Activated CD8-positive, alpha-beta memory T cell treated with anti-CD3 and anti-CD28 coated beads for 24 hours (primary cell): ENCODE results near the gene FAM118A.
A peak's percentile ranks its signal among the peaks of the same experiment; 100 is the strongest.
"Not testable (repeated sequence)": the region's sequence is repeated elsewhere in the genome, so short reads cannot be mapped to it uniquely, and the experiment has no call there.

Experiments used
- DNase-seq: peaks from one replicate; pipeline ENCODE4 v3.0.0-alpha.2; 2020

FAM118A gene

GRCh38 chr22:45309422-45310227 lies at the start of gene FAM118A:
Gene FAM118A, plus strand, starts transcription at chr22:45309934. Its CDS starts 12,446 bp downstream, at chr22:45322380.
- peak; percentile 100 for DNase-seq

DNA sequence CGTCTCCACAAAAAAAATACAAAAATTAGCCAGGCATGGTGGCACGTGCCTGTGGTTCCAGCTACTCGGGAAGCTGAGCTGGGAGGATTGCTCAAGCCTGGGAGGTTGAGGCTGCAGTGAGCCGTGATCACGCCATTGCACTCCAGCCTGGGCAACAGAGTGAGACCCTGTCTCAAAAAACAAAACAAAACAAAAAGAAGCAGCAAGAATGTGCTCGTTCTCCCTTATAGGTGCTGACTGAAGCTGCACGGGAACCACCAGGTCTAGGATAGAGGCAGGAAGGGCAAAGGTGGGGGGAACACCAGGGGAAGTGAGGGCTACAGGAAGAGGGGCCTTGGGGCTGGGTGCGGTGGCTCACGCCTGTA lies 49.4 kb upstream of the FAM118A start:
- DNase-seq: not testable (repeated sequence)

- DNase-seq: no peak
Measured at GRCh38 chr22:45261407-45262088, 48.2 kb upstream of the FAM118A start.

GRCh38 chr22:45262195-45262930 lies 47.4 kb upstream of the FAM118A start:
- no peak for DNase-seq

GRCh38 chr22:45262931-45263462 lies 46.7 kb upstream of the FAM118A start:
- DNase-seq: no peak

DNA sequence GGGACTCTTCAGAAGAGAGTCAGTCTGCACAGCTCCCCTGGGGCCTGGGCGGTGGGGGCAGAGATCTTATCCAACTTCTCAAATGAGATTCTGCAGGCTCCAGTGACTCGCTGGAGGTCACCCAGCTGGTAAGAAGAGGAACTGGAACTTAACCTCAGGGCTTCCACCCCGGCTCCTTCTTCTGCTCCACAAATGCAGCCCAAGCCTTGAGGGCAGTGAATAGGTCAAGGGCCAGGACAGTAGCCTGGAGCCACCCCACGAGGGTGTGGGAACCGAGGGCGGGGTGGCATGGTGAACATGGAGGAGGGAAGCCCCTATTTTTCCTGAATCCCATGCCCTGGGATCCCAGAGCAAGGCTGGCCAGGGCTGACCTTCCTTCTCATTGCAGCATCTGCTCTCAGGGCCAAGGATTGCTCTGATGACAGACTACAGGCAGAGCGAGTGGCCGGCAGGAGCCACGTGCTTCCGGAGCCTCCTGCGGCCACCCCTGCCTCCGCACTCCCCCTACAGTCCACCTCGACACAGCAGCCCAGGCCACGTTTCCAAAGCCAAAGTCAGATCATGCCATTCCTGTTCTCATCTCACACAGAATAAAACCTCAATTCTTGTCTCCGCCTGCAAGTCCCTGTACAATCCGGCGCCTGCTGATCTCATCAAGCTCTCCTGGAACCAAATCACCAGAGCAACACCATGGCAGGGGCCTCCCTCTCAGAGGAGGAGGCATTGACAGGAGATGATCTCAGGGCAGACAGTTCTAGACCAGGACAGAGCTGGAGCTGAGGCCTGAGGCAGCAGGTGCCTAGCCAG lies 46.1 kb upstream of the FAM118A start:
- DNase-seq: no peak

DNA sequence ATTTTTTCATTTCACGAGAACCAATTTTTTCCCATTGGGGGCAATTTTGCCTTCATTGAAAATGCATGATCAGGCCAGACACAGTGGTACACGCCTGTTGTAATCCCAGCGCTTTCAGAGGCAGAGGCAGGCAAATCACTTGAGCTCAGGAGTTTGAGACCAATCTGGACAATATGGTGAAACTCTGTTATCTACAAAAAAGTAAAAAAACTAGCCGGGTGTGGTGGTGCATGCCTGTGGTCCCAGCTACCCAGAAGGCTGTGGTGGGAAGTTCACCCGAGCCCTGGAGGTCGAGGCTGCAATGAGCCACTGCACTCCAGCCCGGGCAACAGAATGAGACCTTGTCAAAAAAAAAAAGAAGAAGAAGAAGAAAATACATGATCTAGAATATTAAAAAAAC lies 44.2 kb upstream of the FAM118A start:
- DNase-seq: no peak

DNA sequence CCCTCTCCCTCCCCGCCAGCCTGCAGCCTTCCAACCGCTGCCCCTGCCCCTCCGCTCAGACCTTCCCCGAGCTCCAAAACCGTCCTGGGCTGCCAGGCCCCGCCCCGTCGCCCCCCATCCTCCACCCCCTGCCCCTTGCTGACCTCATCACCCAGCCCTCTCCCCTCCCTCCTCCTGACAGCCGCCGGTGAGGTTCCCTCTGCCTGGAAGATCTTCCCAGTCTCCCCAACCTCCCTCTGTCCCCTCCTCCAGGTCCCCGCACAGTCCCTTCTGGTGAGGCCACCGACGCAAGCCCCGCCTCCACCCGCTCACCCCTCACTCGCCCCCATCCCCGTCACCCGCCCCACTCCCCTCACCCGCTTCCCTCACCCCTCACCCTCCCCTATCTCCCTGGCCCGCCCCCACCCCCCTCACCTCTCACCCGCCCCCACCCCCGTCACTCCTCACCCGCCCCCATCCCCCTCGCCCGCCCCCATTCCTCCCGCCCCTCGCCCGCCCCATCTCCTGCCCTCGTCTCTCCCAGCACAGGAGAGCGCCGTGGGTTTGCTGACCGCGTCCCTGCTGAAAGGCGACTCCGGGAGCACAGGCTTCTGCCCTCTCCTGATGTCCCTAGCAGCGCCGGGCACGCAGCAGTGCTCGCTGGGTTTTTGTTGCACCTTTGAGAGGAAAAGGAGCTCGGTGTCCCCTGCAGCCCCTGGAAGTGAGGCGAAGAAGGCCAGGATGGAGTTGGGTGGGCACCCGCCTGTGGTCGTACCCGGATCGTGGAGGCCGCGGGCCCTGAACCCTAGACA lies 41.4 kb upstream of the FAM118A start:
- no peak for DNase-seq

DNA sequence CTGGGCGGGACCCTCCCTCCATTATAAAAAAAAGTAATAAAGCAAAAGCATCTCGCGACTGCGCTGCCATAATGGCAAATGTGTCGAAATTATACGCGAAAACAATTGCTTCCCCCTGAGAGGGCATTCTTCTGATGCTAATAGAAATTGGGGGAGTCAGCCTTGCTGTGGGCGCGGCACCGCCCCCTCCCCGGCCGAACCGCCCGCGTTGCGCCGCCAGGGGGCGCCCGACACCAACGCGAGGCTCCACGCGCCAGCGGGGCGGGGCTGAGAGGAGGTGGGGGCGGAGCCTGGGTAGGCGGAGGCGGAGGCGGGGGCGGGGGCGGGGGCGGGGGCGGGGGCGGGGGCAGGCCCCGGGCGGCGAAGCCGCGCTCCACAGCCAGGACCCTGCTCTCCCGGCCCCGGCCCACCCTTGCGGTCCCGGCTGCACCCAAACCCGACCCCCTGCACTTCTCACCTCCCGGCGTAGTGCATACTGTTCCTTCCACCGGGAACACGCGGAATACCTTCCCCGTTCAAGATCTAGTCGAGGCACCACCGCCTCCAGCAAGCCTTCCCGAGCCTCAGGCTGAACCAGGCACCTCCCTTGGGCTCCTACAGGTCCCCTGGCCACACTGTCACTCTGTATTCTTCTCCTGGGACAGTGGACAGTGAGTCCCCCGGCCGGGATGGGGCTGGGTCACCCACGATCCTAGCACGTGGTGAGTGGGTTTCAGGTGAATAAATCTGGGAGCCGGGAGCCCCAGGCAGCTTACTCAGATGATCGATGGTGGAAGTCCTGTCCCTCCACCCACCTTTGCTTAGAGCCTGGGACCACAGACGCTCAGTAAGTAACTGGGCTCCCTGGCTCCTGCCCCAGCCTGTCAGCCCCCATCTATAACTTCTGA lies 40.5 kb upstream of the FAM118A start:
- DNase-seq: peak; percentile 95

DNA sequence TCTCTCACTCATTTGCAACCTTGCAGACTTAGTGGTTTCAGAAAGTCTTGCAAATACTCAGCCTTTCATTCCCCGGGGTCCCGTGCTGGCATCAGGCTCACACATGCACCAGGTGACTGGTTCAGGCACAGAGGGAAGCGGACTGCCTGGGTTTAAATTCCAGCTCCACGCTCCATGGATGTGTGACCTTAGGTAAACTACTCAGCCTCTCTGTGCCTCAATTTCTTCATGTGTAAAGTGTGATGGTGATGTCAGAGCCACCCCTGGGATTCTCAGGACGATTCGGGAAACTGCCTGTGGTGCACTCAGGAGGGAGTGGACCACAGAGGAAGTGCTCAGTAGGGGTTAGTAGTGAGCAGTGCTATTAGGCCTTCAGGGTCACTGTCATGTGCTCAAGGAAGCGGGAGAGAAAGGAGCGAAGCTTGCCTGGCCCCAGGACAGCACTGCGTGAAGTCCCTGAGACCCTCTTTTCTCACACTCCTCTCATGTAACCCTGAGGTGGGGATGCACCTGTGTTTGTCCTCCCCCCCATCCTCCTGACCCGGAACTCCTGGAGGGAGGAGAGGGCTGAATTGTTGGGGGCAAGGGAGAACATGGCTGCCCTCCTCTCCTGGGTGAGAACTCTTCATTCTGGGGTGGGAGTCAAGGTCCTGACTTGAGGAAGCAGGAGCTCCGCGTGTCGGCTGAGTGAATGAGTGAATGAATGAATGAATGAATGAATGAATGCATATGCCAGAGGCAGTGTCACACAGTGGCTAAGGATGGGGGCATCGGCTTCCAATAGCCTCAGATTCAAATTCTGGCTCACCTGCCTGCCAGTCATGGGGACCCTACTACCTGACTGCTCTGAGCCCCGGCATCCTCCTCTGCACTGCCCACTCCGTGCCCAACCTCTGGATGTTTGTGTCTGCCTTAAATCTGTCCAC lies 39.4 kb upstream of the FAM118A start:
- DNase-seq: no peak

GRCh38 chr22:45271667-45272201 lies 38.0 kb upstream of the FAM118A start:
- no peak for DNase-seq

DNA sequence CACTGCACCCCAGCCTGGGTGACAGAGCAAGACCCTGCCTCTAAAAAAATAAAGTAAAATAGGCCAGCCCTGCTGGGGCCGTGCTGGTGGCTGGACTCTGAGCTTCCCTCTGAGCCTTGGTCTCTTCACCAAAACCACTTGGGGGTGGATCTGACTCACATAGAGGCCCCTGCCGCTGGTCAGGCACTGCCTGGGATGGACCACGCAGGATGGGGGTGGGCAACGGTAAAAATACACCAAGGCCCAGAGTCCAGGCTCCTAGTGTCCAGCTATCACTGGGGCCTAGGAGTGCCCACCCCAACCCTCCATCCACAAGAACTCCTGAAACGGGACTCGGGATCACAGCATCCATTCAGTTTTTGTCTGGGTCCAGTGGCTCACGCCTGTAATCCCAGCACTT lies 37.2 kb upstream of the FAM118A start:
- no peak for DNase-seq

- no peak for DNase-seq
Measured at GRCh38 chr22:45273452-45274075, 36.2 kb upstream of the FAM118A start.

DNA sequence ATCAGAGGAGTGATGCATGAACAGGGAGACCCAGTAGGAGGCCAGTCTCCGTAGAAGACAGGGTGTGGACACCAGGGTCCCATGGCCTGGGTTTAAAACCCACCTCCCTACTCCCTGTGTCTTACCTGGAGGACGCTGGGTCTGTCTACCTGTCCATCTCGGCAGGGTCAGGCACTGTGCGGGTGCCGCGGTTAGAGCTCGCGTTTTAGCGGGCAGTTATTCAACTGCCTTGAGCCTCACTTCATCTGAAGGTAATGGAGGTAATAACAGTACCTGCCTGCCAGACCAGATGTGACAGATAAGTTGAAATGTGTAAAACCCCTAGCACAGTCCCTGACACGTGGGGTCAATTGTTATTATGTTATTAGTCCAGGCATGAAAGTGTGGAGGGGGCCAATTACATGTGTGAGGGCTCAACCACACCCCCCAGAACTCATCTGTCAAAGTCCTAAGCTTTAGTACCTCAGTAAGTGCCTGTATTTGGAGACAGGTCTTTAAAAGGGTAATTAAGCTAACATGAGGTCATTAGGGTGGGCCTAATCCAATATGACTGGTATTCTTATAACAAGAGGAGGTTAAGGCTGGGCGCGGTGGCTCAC lies 33.1 kb upstream of the FAM118A start:
- DNase-seq: no peak

DNA sequence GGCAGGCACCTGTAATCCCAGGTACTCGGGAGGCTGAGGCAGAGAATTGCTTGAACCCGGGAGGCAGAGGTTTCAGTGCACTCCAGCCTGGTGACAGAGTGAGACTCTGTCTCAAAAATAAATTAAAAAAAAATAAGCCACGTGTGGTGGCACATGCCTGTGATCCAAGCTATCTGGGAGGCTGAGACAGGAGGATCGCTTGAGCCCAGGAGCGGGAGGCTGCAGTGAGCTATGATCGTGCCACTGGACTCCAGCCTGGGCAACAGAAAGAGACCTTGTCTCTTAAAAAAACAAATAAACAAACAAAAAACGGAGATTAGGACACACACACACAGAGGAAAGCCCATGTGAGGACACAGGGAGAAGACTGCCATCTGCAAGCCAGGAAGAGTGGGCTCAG lies 32.0 kb upstream of the FAM118A start:
- DNase-seq: not testable (repeated sequence)

DNA sequence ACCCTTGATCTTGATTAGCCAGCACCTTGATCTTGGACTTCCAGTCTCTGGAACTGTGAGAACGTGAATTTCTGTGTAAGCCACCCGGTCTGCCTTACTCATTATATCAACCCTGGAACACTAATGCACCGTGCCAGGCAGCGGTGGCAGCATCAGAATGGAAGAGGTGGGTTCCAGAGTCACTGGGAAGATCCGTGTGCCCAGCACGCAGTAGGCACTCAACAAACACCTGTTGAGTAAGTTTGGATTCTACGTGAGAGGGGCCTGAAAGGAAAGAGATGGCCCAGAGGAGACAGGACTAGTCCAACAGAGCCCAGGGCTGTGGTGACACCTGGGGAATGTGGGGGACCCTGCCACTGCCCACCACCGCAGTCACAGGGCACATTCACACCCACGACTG lies 31.6 kb upstream of the FAM118A start:
- no peak for DNase-seq

GRCh38 chr22:45280587-45280980 lies 29.1 kb upstream of the FAM118A start:
- DNase-seq: no peak

- DNase-seq: no peak
Measured at GRCh38 chr22:45281010-45281409, 28.7 kb upstream of the FAM118A start.
